ENCODE measurements around the gene GADD45A.
"Not testable (repeated sequence)": the region's sequence is repeated elsewhere in the genome, so short reads cannot be mapped to it uniquely, and the experiment has no call there.

Gene GADD45A

DNA sequence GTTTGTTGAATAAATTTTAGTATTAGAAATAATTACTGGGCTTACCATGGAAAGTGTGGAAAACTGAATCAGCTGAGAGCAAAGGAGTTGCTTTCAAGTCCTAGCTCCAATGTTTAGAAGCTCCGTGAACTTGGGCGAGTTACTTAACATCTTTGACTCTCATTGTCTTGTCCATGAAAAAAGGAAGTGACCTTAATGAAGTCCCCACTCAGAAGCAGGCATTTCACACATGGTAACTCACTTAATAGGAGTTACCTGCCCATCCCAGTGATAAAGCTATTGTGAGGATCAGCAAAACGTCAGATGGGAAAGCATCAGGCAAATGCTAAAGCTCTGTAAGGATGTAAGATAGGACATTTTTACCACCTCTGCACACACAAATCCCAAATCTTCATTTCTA, 34.0 kb upstream of the GADD45A start:
- no peak for TF ChIP-seq CTCF (IDR thresholded peaks at IDR 0.05)
- Mint-ChIP-seq H3K27ac (no peak overlapping the region), H3K4me3 (no peak overlapping the region), H3K27me3 (ENCODE audit: low read depth, poor library complexity) (no peaks in the 10 kb centered on the region), H3K36me3 (ENCODE audit: low read depth) (no peaks in the 10 kb centered on the region), H3K9me3 (no peaks in the 10 kb centered on the region), H3K4me1 (peaks cover 14% of the 10 kb centered on the region)
- DNase-seq: no peak

GRCh38 chr1:67652800-67653199, 32.2 kb upstream of the GADD45A start:
- no peaks in the 10 kb centered on the region for H3K9me3 Mint-ChIP-seq
- DNase-seq: no peak
- no peak overlapping the region for H3K27ac Mint-ChIP-seq
- no peaks in the 10 kb centered on the region for H3K36me3 Mint-ChIP-seq (ENCODE audit: low read depth)
- H3K27me3 Mint-ChIP-seq (ENCODE audit: low read depth, poor library complexity): no peaks in the 10 kb centered on the region
- no peak overlapping the region for H3K4me3 Mint-ChIP-seq
- no peak for TF ChIP-seq CTCF (IDR thresholded peaks at IDR 0.05)
- H3K4me1 Mint-ChIP-seq: peaks cover 14% of the 10 kb centered on the region

GRCh38 chr1:67653304-67653703, 31.7 kb upstream of the GADD45A start:
- H3K27me3 Mint-ChIP-seq (ENCODE audit: low read depth, poor library complexity): no peaks in the 10 kb centered on the region
- no peak overlapping the region for H3K27ac Mint-ChIP-seq
- H3K4me1 Mint-ChIP-seq: peaks cover 14% of the 10 kb centered on the region
- no peaks in the 10 kb centered on the region for H3K36me3 Mint-ChIP-seq (ENCODE audit: low read depth)
- no peaks in the 10 kb centered on the region for H3K9me3 Mint-ChIP-seq
- TF ChIP-seq CTCF (IDR thresholded peaks at IDR 0.05): no peak
- no peak overlapping the region for H3K4me3 Mint-ChIP-seq
- no peak for DNase-seq

GRCh38 chr1:67655581-67655980, 29.4 kb upstream of the GADD45A start:
- Mint-ChIP-seq H3K4me1 (peaks cover 14% of the 10 kb centered on the region), H3K27me3 (ENCODE audit: low read depth, poor library complexity) (no peaks in the 10 kb centered on the region), H3K4me3 (no peak overlapping the region), H3K36me3 (ENCODE audit: low read depth) (no peaks in the 10 kb centered on the region), H3K27ac (no peak overlapping the region), H3K9me3 (no peaks in the 10 kb centered on the region)
- no peak for DNase-seq
- TF ChIP-seq CTCF (IDR thresholded peaks at IDR 0.05): no peak

DNA sequence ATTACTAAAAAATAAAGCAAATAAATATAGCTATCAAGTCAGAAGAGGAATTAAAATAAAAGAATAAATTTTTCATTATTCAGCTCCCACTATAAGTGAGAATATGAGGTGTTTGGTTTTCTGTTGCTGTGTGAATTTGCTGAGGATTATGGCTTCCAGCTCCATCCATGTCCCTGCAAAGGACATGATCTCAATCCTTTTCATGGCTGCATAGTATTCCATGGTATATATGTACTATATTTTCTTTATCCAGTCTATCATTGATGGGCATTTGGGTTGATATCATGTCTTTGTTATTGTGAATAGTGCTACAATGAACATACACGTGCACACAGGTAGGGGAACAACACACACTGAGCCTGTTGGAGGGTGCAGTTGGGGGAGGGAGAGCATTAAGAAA, 27.8 kb upstream of the GADD45A start:
- H3K4me1 Mint-ChIP-seq; H3K4me3 Mint-ChIP-seq; H3K9me3 Mint-ChIP-seq; DNase-seq; H3K27me3 Mint-ChIP-seq (ENCODE audit: low read depth, poor library complexity); H3K36me3 Mint-ChIP-seq (ENCODE audit: low read depth); H3K27ac Mint-ChIP-seq: not testable (repeated sequence)

DNA sequence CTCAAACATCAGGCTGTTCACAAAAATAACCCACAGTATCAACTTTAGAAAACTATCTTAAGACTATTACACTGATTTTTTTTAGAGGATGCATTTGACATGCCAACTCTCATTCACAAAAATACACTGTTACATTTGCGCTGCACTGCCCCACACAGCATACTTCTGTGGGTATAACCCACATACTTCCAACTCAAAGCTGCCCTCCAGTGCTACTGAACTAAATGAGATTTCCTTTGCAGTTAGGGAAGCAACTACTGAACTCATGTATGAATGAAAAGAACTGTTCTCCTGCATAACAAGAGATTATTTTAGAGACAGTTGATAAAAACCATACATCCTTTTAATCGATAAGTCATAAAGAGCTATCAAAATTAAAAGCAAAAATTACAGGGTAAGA, 25.8 kb upstream of the GADD45A start:
- Mint-ChIP-seq H3K4me1 (no peaks in the 10 kb centered on the region), H3K9me3 (no peaks in the 10 kb centered on the region), H3K4me3 (no peak overlapping the region), H3K27me3 (ENCODE audit: low read depth, poor library complexity) (no peaks in the 10 kb centered on the region), H3K27ac (no peak overlapping the region), H3K36me3 (ENCODE audit: low read depth) (no peaks in the 10 kb centered on the region)
- no peak for DNase-seq
- TF ChIP-seq CTCF (IDR thresholded peaks at IDR 0.05): no peak
